Measurements from ENCODE around the gene LSMEM2.
A peak's percentile ranks its signal among the peaks of the same experiment; 100 is the strongest.

DNA sequence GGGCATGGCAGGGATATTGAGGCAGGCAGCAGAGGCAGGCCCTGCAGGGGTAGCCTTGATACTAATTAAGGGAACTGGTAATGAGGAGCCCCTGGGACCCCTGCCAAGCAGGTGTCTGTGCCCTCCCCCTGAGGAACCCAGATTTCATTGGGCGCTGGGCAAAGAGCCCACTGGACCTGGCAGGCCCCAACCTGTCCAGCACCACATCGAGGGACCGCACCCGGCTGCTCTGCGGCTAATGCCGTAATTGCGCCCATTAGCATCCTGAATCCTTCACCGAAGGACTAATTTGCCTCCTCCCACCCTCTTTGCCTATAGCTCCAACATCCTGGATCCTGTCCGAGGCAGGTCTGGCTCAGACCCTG is 23.7 kb upstream of the LSMEM2 start:
- TF ChIP-seq POLR2AphosphoS5 (IDR thresholded peaks at IDR 0.05; ENCODE audit: insufficient read depth in 1 of 2, low read depth in 1 of 2) (peak in 1 of 2 donors; percentile 29), POLR2A (IDR thresholded peaks at IDR 0.05) (no peak)

Data from vagina (tissue), 2 donors.